WTC11 (cell line): ENCODE data around the gene ADGRE1. TPM values are rescaled to one million over a fixed set of nuclear protein-coding genes. Genes with fewer than 3 reads are reported as not detected.

Source experiments
- ATAC-seq: fragments of 200-7000 bp; cut with Tn5 transposase; 2 replicates; pipeline ENCODE4 v1.10.0; 2021; ENCODE audit warnings: mild to moderate bottlenecking, moderate library complexity
- CTCF ChIA-PET: fragments of 300-600 bp; sonication (Branson Sonifier 250); formaldehyde crosslinking; loops from one replicate; lab custom pipeline; 2021; ENCODE audit warnings: antibody characterized with exemption; lab: Charles Lee
- POLR2A ChIA-PET: fragments of 350-600 bp; sonication (Branson Sonifier 250); formaldehyde crosslinking; loops from one replicate; lab custom pipeline; 2021; ENCODE audit warnings: antibody characterized with exemption; lab: Charles Lee
- DNase-seq: peaks from one replicate; pipeline ENCODE4 v3.0.0; 2021; ENCODE audit warnings: low spot score
- H3K27ac Mint-ChIP-seq: 2 replicates; pipeline ENCODE4 v1.8.0; 2021; ENCODE audit warnings: mixed read lengths
- H3K27me3 Mint-ChIP-seq: 2 replicates; pipeline ENCODE4 v1.8.0; 2021; ENCODE audit warnings: low read depth, mild to moderate bottlenecking, moderate library complexity, mixed read lengths
- H3K36me3 Mint-ChIP-seq: 2 replicates; pipeline ENCODE4 v1.8.0; 2021; ENCODE audit warnings: mixed read lengths
- H3K4me1 Mint-ChIP-seq: 2 replicates; pipeline ENCODE4 v1.8.0; 2022; ENCODE audit warnings: mixed read lengths
- H3K4me3 Mint-ChIP-seq: 2 replicates; pipeline ENCODE4 v1.8.0; 2021; ENCODE audit warnings: mild to moderate bottlenecking, moderate library complexity, mixed read lengths
- H3K9me3 Mint-ChIP-seq: 2 replicates; pipeline ENCODE4 v1.8.0; 2021; ENCODE audit warnings: mixed read lengths
- ARID4B ChIP-seq: sonication (generic); formaldehyde crosslinking; IDR thresholded peaks from 2 replicates; pipeline ENCODE4 v1.8.0; 2023; ENCODE audit warnings: missing genetic modification reagents, mild to moderate bottlenecking, borderline replicate concordance
- ETV6 ChIP-seq: sonication (generic); formaldehyde crosslinking; IDR thresholded peaks from 2 replicates; pipeline ENCODE4 v1.8.1; 2022; ENCODE audit warnings: mild to moderate bottlenecking, missing genetic modification reagents
- FOXJ3 ChIP-seq: sonication (generic); formaldehyde crosslinking; IDR thresholded peaks from 2 replicates; pipeline ENCODE4 v1.9.0; 2021; ENCODE audit warnings: missing genetic modification reagents, mild to moderate bottlenecking, borderline replicate concordance
- FOXP4 ChIP-seq: sonication (generic); formaldehyde crosslinking; IDR thresholded peaks from 2 replicates; pipeline ENCODE4 v1.8.0; 2022; ENCODE audit warnings: mild to moderate bottlenecking, missing genetic modification reagents
- GRHL2 ChIP-seq: fragments of 250-450 bp; sonication (Bioruptor Pico); IDR thresholded peaks from 2 replicates; pipeline ENCODE4 v1.8.0; 2022; ENCODE audit warnings: mild to moderate bottlenecking, moderate library complexity; ENCODE audit not compliant: insufficient replicate concordance, severe bottlenecking
- KAT7 ChIP-seq: sonication (generic); formaldehyde crosslinking; IDR thresholded peaks from 2 replicates; pipeline ENCODE4 v1.8.1; 2023; ENCODE audit warnings: missing genetic modification reagents, mild to moderate bottlenecking, borderline replicate concordance
- MAX ChIP-seq: sonication (generic); formaldehyde crosslinking; IDR thresholded peaks from 2 replicates; pipeline ENCODE4 v1.8.0; 2022; ENCODE audit warnings: mild to moderate bottlenecking, missing genetic modification reagents
- MYBL2 ChIP-seq: sonication (generic); formaldehyde crosslinking; IDR thresholded peaks from 2 replicates; pipeline ENCODE4 v1.8.1; 2023; ENCODE audit warnings: mild to moderate bottlenecking, moderate library complexity, missing genetic modification reagents
- NR2C2 ChIP-seq: sonication (generic); formaldehyde crosslinking; IDR thresholded peaks from 2 replicates; pipeline ENCODE4 v1.8.0; 2022; ENCODE audit warnings: mild to moderate bottlenecking, missing genetic modification reagents
- SMAD4 ChIP-seq: sonication (generic); formaldehyde crosslinking; IDR thresholded peaks from 2 replicates; pipeline ENCODE4 v1.8.0; 2022; ENCODE audit warnings: mild to moderate bottlenecking, missing genetic modification reagents
- TEAD1 ChIP-seq: sonication (generic); formaldehyde crosslinking; IDR thresholded peaks from 2 replicates; pipeline ENCODE4 v1.8.0; 2022; ENCODE audit warnings: mild to moderate bottlenecking, missing genetic modification reagents
- ZBTB21 ChIP-seq: sonication (generic); formaldehyde crosslinking; IDR thresholded peaks from 2 replicates; pipeline ENCODE4 v1.8.1; 2023; ENCODE audit warnings: mild to moderate bottlenecking, missing genetic modification reagents, borderline replicate concordance
- ZNF138 ChIP-seq: sonication (generic); formaldehyde crosslinking; conservative IDR thresholded peaks from 2 replicates; pipeline ENCODE4 v1.8.1; 2022; ENCODE audit warnings: mild to moderate bottlenecking, moderate library complexity, missing genetic modification reagents
- ZNF532 ChIP-seq: fragments of 250-450 bp; sonication (Bioruptor Pico); IDR thresholded peaks from 2 replicates; pipeline ENCODE4 v1.9.0; 2021; ENCODE audit warnings: mild to moderate bottlenecking, borderline replicate concordance
- total RNA-seq: library from RNA; stranded (reverse); gene quantifications from 3 replicates; pipeline ENCODE4 v1.2.3, GENCODE V29; 2021
- TF ChIP-seq, protein P1 (sequence below): fragments of 250-450 bp; sonication (Bioruptor Pico); IDR thresholded peaks from 2 replicates; pipeline ENCODE4 v1.8.0; 2021; ENCODE audit warnings: mild to moderate bottlenecking
- TF ChIP-seq, protein P2 (sequence below): sonication (generic); formaldehyde crosslinking; IDR thresholded peaks from 2 replicates; pipeline ENCODE4 v1.8.1; 2023; ENCODE audit warnings: mild to moderate bottlenecking, missing genetic modification reagents, moderate library complexity
- TF ChIP-seq, protein P3 (sequence below): sonication (generic); formaldehyde crosslinking; IDR thresholded peaks from 2 replicates; pipeline ENCODE4 v1.8.1; 2022; ENCODE audit warnings: low read depth, mild to moderate bottlenecking, moderate library complexity, missing genetic modification reagents, borderline replicate concordance
- TF ChIP-seq, protein P4 (sequence below): sonication (generic); formaldehyde crosslinking; IDR thresholded peaks from 2 replicates; pipeline ENCODE4 v1.8.1; 2022; ENCODE audit warnings: missing genetic modification reagents, borderline replicate concordance

ADGRE1 gene
- total RNA-seq, 1 experiment from 2014 or later, result not detected

- Mint-ChIP-seq H3K36me3 (peaks cover 42% of the 10 kb centered on the region), H3K27ac (no peak overlapping the region), H3K27me3 (peaks cover 7% of the 10 kb centered on the region), H3K4me1 (no peaks in the 10 kb centered on the region), H3K9me3 (peaks cover 58% of the 10 kb centered on the region), H3K4me3 (no peak overlapping the region)
- ChIA-PET POLR2A (no interaction called here), CTCF (no interaction called here)
- TF ChIP-seq TEAD1 (no peak), SMAD4 (CRISPR knock-in tag) (no peak), KAT7 (CRISPR knock-in tag) (no peak), ARID4B (CRISPR knock-in tag) (no peak), MYBL2 (CRISPR knock-in tag) (no peak), GRHL2 (CRISPR knock-in tag) (no peak), ZNF138 (CRISPR knock-in tag) (no peak)
- TF ChIP-seq, protein P1, sequence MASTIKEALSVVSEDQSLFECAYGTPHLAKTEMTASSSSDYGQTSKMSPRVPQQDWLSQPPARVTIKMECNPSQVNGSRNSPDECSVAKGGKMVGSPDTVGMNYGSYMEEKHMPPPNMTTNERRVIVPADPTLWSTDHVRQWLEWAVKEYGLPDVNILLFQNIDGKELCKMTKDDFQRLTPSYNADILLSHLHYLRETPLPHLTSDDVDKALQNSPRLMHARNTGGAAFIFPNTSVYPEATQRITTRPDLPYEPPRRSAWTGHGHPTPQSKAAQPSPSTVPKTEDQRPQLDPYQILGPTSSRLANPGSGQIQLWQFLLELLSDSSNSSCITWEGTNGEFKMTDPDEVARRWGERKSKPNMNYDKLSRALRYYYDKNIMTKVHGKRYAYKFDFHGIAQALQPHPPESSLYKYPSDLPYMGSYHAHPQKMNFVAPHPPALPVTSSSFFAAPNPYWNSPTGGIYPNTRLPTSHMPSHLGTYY (CRISPR knock-in tag), result no peak
- TF ChIP-seq, protein P2, sequence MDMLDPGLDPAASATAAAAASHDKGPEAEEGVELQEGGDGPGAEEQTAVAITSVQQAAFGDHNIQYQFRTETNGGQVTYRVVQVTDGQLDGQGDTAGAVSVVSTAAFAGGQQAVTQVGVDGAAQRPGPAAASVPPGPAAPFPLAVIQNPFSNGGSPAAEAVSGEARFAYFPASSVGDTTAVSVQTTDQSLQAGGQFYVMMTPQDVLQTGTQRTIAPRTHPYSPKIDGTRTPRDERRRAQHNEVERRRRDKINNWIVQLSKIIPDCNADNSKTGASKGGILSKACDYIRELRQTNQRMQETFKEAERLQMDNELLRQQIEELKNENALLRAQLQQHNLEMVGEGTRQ (CRISPR knock-in tag), result no peak
- ATAC-seq (no peak), DNase-seq (no peak)
These were observed 47.7 kb downstream of the ADGRE1 start for GRCh38 chr19:6935069-6935468.

- H3K27me3 Mint-ChIP-seq, result peaks cover 7% of the 10 kb centered on the region
- ChIA-PET POLR2A (no interaction called here), CTCF (no interaction called here)
- DNase-seq (no peak), ATAC-seq (no peak)
- no peak overlapping the region for H3K4me3 Mint-ChIP-seq
- no peaks in the 10 kb centered on the region for H3K4me1 Mint-ChIP-seq
- H3K27ac Mint-ChIP-seq, result no peak overlapping the region
- H3K9me3 Mint-ChIP-seq, result peaks cover 57% of the 10 kb centered on the region
- peaks cover 44% of the 10 kb centered on the region for H3K36me3 Mint-ChIP-seq
- TF ChIP-seq, protein P3, sequence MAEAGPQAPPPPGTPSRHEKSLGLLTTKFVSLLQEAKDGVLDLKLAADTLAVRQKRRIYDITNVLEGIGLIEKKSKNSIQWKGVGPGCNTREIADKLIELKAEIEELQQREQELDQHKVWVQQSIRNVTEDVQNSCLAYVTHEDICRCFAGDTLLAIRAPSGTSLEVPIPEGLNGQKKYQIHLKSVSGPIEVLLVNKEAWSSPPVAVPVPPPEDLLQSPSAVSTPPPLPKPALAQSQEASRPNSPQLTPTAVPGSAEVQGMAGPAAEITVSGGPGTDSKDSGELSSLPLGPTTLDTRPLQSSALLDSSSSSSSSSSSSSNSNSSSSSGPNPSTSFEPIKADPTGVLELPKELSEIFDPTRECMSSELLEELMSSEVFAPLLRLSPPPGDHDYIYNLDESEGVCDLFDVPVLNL (CRISPR knock-in tag), result no peak
- TF ChIP-seq FOXJ3 (CRISPR knock-in tag) (no peak), ETV6 (no peak), NR2C2 (CRISPR knock-in tag) (no peak), ZNF532 (no peak), FOXP4 (CRISPR knock-in tag) (no peak), MAX (CRISPR knock-in tag) (no peak), ZBTB21 (no peak)
- TF ChIP-seq, protein P4, sequence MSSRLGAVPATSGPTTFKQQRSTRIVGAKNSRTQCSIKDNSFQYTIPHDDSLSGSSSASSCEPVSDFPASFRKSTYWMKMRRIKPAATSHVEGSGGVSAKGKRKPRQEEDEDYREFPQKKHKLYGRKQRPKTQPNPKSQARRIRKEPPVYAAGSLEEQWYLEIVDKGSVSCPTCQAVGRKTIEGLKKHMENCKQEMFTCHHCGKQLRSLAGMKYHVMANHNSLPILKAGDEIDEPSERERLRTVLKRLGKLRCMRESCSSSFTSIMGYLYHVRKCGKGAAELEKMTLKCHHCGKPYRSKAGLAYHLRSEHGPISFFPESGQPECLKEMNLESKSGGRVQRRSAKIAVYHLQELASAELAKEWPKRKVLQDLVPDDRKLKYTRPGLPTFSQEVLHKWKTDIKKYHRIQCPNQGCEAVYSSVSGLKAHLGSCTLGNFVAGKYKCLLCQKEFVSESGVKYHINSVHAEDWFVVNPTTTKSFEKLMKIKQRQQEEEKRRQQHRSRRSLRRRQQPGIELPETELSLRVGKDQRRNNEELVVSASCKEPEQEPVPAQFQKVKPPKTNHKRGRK (CRISPR knock-in tag), result no peak
These were observed 48.2 kb downstream of the ADGRE1 start for GRCh38 chr19:6935618-6936017.
